Activated naive CD8-positive, alpha-beta T cell treated with anti-CD3 and anti-CD28 coated beads, Interleukin-2, amount 10 ng/mL, durations not matched to agents 7 days and 5 days (primary cell): ENCODE results near the gene RARA. TPM values are rescaled to one million over a fixed set of nuclear protein-coding genes. Genes with fewer than 3 reads are reported as not detected.

Experiments used
- ATAC-seq: fragments of 150-1000 bp; cut with Tn5 transposase; one replicate; pipeline ENCODE4 v1.10.0; 2021; ENCODE audit warnings: low read depth, moderate library complexity
- POLR2A ChIA-PET: fragments of 350-600 bp; sonication (Branson Sonifier 250); formaldehyde crosslinking; loops from one replicate; lab custom pipeline; 2021; ENCODE audit warnings: antibody characterized with exemption; lab: Charles Lee
- DNase-seq: peaks from one replicate; pipeline ENCODE4 v3.0.0; 2021
- H3K27ac Mint-ChIP-seq: one replicate; pipeline ENCODE4 v1.8.0; 2022; ENCODE audit warnings: mild to moderate bottlenecking, mixed read lengths
- H3K27me3 Mint-ChIP-seq: one replicate; pipeline ENCODE4 v1.8.0; 2022; ENCODE audit warnings: mild to moderate bottlenecking, moderate library complexity, mixed read lengths
- H3K36me3 Mint-ChIP-seq: one replicate; pipeline ENCODE4 v1.8.0; 2021; ENCODE audit warnings: mild to moderate bottlenecking, mixed read lengths
- H3K4me1 Mint-ChIP-seq: one replicate; pipeline ENCODE4 v1.8.0; 2021; ENCODE audit warnings: mixed read lengths
- H3K4me3 Mint-ChIP-seq: one replicate; pipeline ENCODE4 v1.8.0; 2022; ENCODE audit warnings: mild to moderate bottlenecking, moderate library complexity, mixed read lengths
- H3K9me3 Mint-ChIP-seq: one replicate; pipeline ENCODE4 v1.8.0; 2021; ENCODE audit warnings: mixed read lengths
- total RNA-seq, 2 experiments: library from RNA; stranded (reverse); gene quantifications; one replicate each; pipeline ENCODE4 v1.2.3, GENCODE V29; 2021

Gene RARA
- total RNA-seq = 10 to 100 TPM; 51.7 to 53.6 TPM

DNA sequence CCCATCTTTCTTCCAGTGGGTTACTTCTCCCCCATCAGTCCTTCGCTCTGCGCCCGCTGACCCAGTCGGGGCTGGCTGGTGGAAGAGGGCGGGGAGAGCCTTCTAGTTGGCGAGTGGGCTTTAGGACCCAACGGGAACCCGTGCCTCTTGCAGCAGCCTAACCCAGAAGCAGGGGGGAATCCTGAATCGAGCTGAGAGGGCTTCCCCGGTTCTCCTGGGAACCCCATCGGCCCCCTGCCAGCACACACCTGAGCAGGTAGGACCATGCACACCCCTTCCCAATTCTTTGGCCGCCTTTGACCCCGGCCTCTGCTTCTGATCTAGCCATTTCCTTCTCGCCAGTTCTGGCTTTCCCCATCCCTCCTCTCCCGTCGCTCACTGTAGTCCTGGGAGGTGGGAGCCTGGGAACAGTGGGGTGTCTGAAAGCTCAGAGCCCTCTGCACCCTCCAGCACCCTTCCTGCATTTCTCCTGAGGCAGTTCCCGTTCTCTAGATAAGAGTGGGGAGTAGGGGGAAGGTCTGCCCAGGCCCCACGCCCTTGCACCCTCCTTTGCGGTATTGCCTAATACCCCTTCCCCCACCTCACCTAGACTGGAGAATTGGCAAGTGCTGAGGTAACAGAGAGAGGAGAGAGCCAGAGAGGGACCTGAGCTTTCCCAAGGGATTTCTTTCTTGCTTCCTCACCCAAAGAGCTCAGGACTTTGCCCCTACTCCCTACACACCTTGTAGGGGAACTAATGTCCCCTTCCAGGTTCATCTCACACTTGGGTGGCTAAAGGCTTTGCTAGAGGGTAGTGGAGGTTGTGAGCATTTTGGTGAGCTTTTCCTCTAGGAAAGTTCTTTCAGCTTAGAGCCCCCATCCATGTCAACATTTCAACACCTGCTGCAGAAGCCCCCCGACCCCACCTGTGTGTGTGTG, at the start of gene RARA:
RARA (plus strand) TSS at position 150 of the 918 bp plus-strand sequence. CDS start 22,039 bp downstream, outside the sequence.
- DNase-seq = peak; percentile 42
- no peak within 1 kb of the TSS for H3K4me3 Mint-ChIP-seq
- H3K27me3 Mint-ChIP-seq = no peaks in the 10 kb centered on the region
- POLR2A ChIA-PET = interaction anchor here (0.7 to 8.2 kb wide), 9 partner anchors 12 to 134 kb away, joined by 3 to 79 read pairs (median 4); no protein-coding TSS in a partner anchor
- H3K9me3 Mint-ChIP-seq = no peaks in the 10 kb centered on the region
- H3K27ac Mint-ChIP-seq = no peak within 1 kb of the TSS
- H3K4me1 Mint-ChIP-seq = peaks cover 49% of the 10 kb centered on the region
- ATAC-seq = peak; percentile 31
- no peaks in the 10 kb centered on the region for H3K36me3 Mint-ChIP-seq

DNA sequence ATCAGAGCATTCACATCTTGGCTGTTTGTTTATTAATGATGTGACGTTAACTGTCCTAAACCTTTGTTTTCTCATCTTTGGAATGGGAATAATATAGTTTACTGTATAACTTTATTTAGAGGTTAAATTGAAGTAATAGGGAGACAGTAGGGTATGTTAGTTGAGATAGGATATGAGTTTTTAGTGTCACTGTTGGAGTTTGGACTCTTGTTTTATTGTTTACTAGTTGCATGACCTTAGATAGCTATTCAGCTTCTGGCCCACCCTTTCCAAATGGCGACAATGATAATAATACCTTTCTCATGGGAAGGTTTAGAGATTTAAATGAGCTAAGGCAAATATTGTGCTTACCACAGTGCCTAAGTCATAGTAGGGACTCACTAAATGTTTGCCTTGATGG, 49.5 kb upstream of the RARA start:
- no peaks in the 10 kb centered on the region for H3K27me3 Mint-ChIP-seq
- POLR2A ChIA-PET = interaction anchor here (0.6 kb wide), 2 partner anchors 29 to 1081 kb away, joined by 3 read pairs; no protein-coding TSS in a partner anchor
- no peak overlapping the region for H3K27ac Mint-ChIP-seq
- peaks cover 23% of the 10 kb centered on the region for H3K36me3 Mint-ChIP-seq
- no peak for ATAC-seq
- H3K4me3 Mint-ChIP-seq = no peak overlapping the region
- no peak for DNase-seq
- peaks cover 3% of the 10 kb centered on the region for H3K4me1 Mint-ChIP-seq
- no peaks in the 10 kb centered on the region for H3K9me3 Mint-ChIP-seq

DNA sequence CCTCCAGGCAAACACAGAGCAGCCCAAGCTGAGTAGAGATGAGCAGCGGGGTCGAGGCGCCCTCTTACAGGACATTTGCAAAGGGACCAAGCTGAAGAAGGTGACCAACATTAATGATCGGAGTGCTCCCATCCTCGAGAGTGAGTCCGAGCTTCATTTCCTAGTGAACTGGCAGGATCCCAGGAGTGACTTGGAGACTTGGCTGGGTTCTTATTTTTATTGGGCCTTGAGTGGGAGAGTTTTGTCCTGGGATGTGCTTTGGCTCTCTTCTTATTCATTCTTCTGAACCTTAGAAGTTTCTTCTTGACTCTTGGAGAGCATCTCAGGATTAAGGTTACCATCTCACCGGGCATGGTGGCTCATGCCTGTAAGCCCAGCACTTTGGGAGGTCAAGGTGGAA, 48.5 kb upstream of the RARA start:
- peaks cover 3% of the 10 kb centered on the region for H3K4me1 Mint-ChIP-seq
- H3K4me3 Mint-ChIP-seq = no peak overlapping the region
- H3K36me3 Mint-ChIP-seq = peaks cover 26% of the 10 kb centered on the region
- ATAC-seq = no peak
- no peak for DNase-seq
- H3K27me3 Mint-ChIP-seq = no peaks in the 10 kb centered on the region
- no peak overlapping the region for H3K27ac Mint-ChIP-seq
- no peaks in the 10 kb centered on the region for H3K9me3 Mint-ChIP-seq
- POLR2A ChIA-PET = no interaction called here

DNA sequence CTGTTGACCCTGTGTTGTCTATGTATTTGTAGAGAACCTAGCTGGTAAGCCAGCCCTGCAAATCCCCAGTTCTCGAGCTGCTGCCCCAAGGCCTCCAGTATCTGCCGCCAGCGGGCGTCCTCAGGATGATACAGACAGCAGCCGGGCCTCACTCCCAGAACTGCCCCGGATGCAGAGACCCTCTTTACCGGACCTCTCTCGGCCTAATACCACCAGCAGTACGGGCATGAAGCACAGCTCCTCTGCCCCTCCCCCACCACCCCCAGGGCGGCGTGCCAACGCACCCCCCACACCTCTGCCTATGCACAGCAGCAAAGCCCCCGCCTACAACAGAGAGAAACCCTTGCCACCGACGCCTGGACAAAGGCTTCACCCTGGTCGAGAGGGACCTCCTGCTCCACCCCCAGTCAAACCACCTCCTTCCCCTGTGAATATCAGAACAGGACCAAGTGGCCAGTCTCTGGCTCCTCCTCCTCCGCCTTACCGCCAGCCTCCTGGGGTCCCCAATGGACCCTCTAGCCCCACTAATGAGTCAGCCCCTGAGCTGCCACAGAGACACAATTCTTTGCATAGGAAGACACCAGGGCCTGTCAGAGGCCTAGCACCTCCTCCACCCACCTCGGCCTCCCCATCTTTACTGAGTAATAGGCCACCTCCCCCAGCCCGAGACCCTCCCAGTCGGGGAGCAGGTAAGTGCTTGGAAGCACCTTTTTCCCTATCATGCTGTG, 44.4 kb upstream of the RARA start:
- H3K27me3 Mint-ChIP-seq = no peaks in the 10 kb centered on the region
- DNase-seq (no peak), ATAC-seq (no peak)
- no peak overlapping the region for H3K27ac Mint-ChIP-seq
- H3K9me3 Mint-ChIP-seq = no peaks in the 10 kb centered on the region
- peaks cover 21% of the 10 kb centered on the region for H3K36me3 Mint-ChIP-seq
- POLR2A ChIA-PET = interaction anchor here (0.7 to 2.0 kb wide), 2 partner anchors 24 to 33 kb away, joined by 5 to 9 read pairs; partner anchors contain the start of gene CDC6
- no peak overlapping the region for H3K4me3 Mint-ChIP-seq
- H3K4me1 Mint-ChIP-seq = peaks cover 2% of the 10 kb centered on the region

DNA sequence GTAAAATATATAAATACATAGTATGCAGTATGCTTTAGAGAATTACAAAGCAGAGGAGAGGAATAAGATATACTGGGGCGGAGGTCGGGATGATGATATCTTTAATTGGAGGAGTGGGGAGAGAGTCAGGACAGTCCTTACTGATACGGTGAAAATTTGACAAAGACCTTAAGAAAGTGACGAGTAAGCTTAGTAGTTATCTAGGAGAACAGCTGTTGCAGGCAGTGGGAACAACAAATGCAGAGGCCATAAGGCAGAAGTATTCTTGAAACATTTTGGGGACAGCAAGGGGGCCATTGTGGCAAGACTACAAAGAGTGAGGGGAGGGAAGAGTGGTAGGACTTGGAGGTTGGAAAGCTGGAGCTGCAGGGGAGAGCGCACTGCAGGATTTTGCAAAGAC, 43.6 kb upstream of the RARA start:
- Mint-ChIP-seq H3K9me3 (no peaks in the 10 kb centered on the region), H3K4me3 (no peak overlapping the region), H3K36me3 (peaks cover 20% of the 10 kb centered on the region), H3K27ac (no peak overlapping the region), H3K4me1 (peaks cover 2% of the 10 kb centered on the region), H3K27me3 (no peaks in the 10 kb centered on the region)
- DNase-seq (no peak), ATAC-seq (no peak)
- POLR2A ChIA-PET = interaction anchor here (2.0 kb wide), 1 partner anchor 23 kb away, joined by 9 read pairs; the partner anchor contains the start of gene CDC6

DNA sequence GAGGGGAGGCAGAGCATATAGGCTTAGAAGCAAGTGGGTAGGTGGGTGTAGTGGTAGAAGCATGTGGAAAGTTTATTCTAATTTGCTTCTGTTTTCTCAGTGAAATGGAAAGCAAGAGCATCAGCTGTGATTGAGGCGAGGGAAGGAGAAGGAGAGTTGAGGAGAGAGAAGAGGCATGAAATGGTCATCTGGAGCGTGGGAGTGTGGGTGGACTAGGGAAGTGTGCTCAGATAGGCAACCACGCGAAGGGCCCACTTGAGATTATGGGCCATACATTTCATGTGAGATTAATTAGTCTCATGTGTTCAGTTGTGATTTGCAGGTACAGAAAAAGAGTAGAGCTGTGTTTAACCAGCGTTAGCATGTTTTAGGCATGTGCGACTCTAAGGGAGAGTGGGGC, 42.1 kb upstream of the RARA start:
- H3K4me3 Mint-ChIP-seq = no peak overlapping the region
- H3K27me3 Mint-ChIP-seq = no peaks in the 10 kb centered on the region
- peaks cover 2% of the 10 kb centered on the region for H3K4me1 Mint-ChIP-seq
- POLR2A ChIA-PET = interaction anchor here (0.6 kb wide), 1 partner anchor 186 kb away, joined by 3 read pairs; no protein-coding TSS in a partner anchor
- no peaks in the 10 kb centered on the region for H3K9me3 Mint-ChIP-seq
- DNase-seq = no peak
- peaks cover 17% of the 10 kb centered on the region for H3K36me3 Mint-ChIP-seq
- no peak overlapping the region for H3K27ac Mint-ChIP-seq
- ATAC-seq = no peak

DNA sequence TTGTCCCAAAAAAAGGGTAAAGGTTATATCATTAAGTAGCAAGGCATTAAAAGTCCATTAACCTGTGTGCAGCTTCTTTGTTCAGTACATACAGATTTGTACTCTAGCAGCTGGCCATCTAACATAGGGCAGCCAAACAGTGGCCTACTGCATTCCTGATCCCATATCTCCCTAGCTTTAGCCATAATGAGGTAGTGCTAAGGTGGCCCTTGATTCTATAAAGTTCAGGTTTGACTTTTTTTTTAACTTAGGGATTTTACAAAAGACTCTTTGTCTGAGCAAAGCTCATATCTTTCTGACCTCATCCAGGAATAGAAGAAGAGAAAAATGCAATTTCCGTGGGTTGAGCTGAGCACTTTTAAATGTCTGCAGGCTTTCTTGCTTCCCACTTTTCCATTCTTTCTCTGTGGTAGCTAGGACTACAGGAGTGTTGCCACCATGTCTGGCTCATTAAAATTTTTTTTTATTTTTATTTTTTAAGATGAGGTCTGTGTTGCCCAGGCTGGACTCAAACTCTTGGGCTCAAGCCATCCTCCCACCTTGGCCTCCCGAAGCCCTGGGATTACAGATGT, 40.8 kb upstream of the RARA start:
- Mint-ChIP-seq H3K27ac (no peak overlapping the region), H3K4me1 (no peaks in the 10 kb centered on the region), H3K36me3 (peaks cover 11% of the 10 kb centered on the region), H3K9me3 (no peaks in the 10 kb centered on the region), H3K27me3 (no peaks in the 10 kb centered on the region), H3K4me3 (no peak overlapping the region)
- POLR2A ChIA-PET = no interaction called here
- no peak for ATAC-seq
- DNase-seq = no peak

DNA sequence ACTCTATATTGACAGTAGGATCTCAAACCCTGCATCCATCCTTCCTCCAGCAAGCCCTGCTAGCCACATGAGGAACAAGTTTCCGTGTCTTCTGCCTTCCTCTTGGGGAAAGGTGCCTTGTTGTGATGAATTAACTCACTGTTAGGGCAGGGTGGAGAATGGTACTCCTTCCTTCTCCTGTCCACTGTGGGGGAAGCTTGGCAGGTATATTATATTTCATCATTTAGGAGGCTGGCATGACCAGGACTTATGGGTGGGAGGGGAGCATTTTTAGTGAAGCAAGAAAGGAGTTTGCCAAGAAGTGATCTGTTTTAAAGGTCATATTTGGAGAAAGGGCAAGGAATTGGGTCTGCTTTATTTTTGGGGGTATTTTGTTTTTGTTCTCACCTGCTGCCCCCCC, 30.6 kb upstream of the RARA start:
- peaks cover 37% of the 10 kb centered on the region for H3K36me3 Mint-ChIP-seq
- DNase-seq (no peak), ATAC-seq (no peak)
- POLR2A ChIA-PET = no interaction called here
- H3K9me3 Mint-ChIP-seq = no peaks in the 10 kb centered on the region
- H3K4me1 Mint-ChIP-seq = peaks cover 26% of the 10 kb centered on the region
- peak overlapping the region; percentile 8 for H3K27ac Mint-ChIP-seq
- no peaks in the 10 kb centered on the region for H3K27me3 Mint-ChIP-seq
- no peak overlapping the region for H3K4me3 Mint-ChIP-seq

DNA sequence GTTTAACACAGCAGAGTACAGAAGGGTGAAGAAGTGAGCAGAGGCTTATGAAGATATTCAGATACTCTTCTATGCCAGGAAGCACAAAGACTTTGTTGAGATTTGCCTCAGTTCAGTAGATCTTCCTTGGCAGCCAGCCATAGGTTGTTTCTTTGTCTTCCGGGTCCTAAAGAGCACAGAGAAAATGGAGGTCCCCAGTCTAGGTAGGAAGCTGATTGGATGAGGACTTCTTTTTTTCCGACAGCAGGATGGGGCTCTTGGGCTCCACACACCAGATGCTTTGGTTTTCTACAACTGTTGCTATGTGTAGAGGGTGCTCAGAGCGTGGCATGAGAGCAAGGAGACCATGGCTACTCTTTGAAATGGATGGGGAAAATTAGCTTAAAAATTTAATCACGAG, 29.6 kb upstream of the RARA start:
- Mint-ChIP-seq H3K4me1 (peaks cover 33% of the 10 kb centered on the region), H3K36me3 (peaks cover 34% of the 10 kb centered on the region), H3K27me3 (no peaks in the 10 kb centered on the region), H3K27ac (no peak overlapping the region), H3K4me3 (no peak overlapping the region), H3K9me3 (no peaks in the 10 kb centered on the region)
- POLR2A ChIA-PET = interaction anchor here (0.6 to 0.7 kb wide), 2 partner anchors 9 to 288 kb away, joined by 3 to 5 read pairs; no protein-coding TSS in a partner anchor
- ATAC-seq (no peak), DNase-seq (no peak)

DNA sequence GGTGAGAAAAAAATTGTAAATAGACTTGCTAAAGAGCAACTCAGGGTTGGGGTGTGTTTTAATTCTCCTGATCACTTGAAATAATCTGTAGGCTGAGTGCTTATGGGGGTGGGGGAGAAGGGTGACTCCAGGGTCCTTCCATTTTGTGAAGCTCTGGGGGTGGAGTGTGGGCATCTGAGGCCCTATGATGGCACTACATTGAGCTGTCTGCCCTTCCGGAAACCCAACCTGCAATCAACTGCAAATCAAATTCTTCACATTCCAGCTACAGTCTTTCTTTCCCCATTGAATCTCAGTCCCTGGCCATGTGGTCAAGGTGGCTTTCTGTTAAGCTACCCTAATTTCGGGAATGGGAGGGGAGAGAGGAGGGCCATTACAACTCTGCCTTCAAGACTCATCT, 27.3 kb upstream of the RARA start:
- no peak for DNase-seq
- H3K27ac Mint-ChIP-seq = no peak overlapping the region
- ATAC-seq = no peak
- H3K9me3 Mint-ChIP-seq = no peaks in the 10 kb centered on the region
- peaks cover 35% of the 10 kb centered on the region for H3K4me1 Mint-ChIP-seq
- H3K27me3 Mint-ChIP-seq = no peaks in the 10 kb centered on the region
- peaks cover 34% of the 10 kb centered on the region for H3K36me3 Mint-ChIP-seq
- no peak overlapping the region for H3K4me3 Mint-ChIP-seq
- POLR2A ChIA-PET = interaction anchor here (0.6 kb wide), 2 partner anchors 209 to 273 kb away, joined by 3 to 4 read pairs; no protein-coding TSS in a partner anchor

DNA sequence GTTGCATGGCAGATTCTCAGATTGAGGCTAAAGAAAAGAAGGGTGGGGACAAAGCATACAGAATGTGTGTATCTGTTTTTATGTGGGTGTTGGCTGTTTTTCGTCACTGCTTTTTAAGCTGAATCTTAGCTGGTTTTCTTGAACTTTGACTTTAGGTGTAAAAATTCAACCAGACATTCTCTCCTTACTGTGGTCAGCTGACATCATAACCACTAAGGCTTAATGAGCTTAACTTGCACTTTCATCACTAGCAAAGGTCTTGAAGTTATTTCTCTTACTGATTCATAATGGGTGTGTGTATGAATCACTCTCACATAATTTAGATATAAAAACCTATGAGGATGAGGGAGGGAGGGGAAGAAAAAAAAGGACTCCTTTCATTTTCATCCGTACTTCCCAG, 25.3 kb upstream of the RARA start:
- ATAC-seq = no peak
- Mint-ChIP-seq H3K36me3 (peaks cover 27% of the 10 kb centered on the region), H3K4me3 (peak overlapping the region; percentile 47), H3K4me1 (peaks cover 34% of the 10 kb centered on the region), H3K27ac (peak overlapping the region; percentile 81), H3K27me3 (no peaks in the 10 kb centered on the region), H3K9me3 (no peaks in the 10 kb centered on the region)
- POLR2A ChIA-PET = interaction anchor here (2.0 kb wide), 1 partner anchor 65 kb away, joined by 18 read pairs; the partner anchor contains the start of gene WIPF2
- DNase-seq = no peak

DNA sequence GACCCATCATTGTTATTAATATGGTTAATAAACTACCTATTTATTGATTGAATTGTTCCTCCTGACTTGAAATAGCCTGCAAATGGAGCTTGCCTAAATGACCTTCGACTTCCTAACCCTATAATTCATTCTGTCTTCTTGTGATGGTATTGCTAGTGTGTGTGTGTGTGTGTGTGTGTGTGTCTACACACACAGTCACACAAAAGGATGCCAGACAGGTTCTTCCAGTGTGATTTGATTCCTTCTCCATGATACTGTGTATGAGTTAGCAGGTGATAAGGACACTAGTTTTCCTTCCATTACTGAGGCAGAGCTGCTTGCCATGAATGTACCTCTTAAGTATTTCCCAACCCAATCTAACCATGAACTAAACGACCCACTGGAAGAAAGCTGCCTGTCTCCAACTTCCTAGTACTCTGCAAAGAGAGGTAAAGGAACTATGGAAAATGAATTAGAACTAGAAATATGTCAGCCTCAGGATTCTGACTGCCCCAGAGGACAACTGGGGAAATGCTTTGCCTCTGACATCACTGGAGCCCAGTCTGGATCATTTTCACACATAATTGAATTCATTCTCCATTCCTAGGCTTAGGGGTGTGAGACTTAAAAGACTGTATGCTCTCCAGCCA, 24.8 kb upstream of the RARA start:
- H3K36me3 Mint-ChIP-seq = peaks cover 27% of the 10 kb centered on the region
- DNase-seq = no peak
- H3K27ac Mint-ChIP-seq = peak overlapping the region; percentile 74
- no peaks in the 10 kb centered on the region for H3K9me3 Mint-ChIP-seq
- POLR2A ChIA-PET = interaction anchor here (1.4 to 2.0 kb wide), 2 partner anchors 23 to 65 kb away, joined by 4 to 18 read pairs; partner anchors contain the start of gene WIPF2
- no peak for ATAC-seq
- peak overlapping the region; percentile 57 for H3K4me3 Mint-ChIP-seq
- H3K4me1 Mint-ChIP-seq = peaks cover 32% of the 10 kb centered on the region
- H3K27me3 Mint-ChIP-seq = no peaks in the 10 kb centered on the region
